HG03342 (cell line): ENCODE results near the gene SHROOM3.

Experiments
- ATAC-seq: cut with Tn5 transposase; IDR thresholded peaks from one replicate; pipeline ENCODE4 v1.9.1; 2021; ENCODE audit warnings: mild to moderate bottlenecking, moderate library complexity; ENCODE audit not compliant: unreplicated experiment

SHROOM3 gene

GRCh38 chr4:76651616-76652015, 216.6 kb downstream of the SHROOM3 start:
- ATAC-seq = no peak

GRCh38 chr4:76652389-76652788, 217.4 kb downstream of the SHROOM3 start:
- no peak for ATAC-seq

- no peak for ATAC-seq
Measured at GRCh38 chr4:76654084-76654483, 219.1 kb downstream of the SHROOM3 start.

GRCh38 chr4:76654791-76655190, 219.8 kb downstream of the SHROOM3 start:
- ATAC-seq = no peak

- ATAC-seq = no peak
Measured at GRCh38 chr4:76655566-76656479, 220.8 kb downstream of the SHROOM3 start.

DNA sequence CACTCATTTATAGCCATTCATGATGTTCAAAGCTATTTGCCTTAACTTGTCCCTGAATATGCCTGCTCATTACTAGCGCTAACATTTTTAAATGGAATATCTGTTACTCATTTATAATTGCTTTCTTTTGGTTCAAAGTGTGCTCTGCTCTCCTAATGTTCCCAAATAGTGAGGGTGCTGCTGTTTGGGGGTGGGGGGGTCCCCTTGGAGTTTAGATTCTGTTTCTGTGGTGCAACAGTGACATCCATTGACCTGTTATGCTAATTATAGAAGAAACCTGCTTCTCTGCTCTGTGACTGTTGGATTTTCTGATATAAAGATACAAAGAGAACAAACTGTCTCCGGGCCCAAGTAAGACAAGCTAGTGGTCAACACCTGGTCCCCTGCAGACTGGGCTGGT, 222.4 kb downstream of the SHROOM3 start:
- no peak for ATAC-seq

DNA sequence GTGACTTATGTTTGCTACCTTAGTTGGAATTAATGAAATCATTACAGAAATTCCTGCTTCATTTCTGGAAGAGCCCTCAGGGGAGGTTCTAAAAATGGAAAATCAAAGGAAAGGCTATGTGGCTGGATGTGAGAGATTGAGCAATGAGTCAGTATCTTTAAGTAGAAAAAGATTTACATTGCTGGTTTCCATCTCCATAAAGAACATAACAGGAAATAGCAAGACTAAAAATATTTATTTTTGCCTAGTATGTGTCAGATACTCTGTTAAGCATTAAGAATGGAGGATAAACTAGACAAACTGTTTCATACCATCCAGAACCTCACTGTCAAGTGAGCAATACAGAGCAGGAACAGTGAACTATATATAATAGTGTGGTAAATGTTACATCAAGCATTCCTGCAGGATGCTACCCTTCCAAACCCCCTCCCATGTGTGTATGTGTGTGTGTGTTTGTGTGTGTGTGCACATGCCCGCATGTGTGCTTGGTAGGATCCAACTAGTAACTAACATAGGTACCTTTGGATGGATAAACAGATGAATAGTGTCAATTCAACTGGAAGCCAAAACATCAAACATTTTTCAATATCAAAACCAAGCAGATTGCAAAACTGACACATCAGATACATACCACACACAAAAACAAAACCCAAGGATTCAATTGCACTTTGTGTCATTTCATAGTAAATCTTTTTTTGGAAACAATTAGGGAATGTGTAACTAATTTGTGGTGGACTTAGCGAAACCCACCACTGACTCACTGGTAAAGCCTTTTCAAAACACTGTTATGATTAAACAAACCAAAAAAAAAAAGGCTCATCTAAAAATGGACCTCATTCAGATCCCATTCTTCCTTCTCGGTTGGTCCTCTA, 223.4 kb downstream of the SHROOM3 start:
- ATAC-seq = peak; percentile 56

DNA sequence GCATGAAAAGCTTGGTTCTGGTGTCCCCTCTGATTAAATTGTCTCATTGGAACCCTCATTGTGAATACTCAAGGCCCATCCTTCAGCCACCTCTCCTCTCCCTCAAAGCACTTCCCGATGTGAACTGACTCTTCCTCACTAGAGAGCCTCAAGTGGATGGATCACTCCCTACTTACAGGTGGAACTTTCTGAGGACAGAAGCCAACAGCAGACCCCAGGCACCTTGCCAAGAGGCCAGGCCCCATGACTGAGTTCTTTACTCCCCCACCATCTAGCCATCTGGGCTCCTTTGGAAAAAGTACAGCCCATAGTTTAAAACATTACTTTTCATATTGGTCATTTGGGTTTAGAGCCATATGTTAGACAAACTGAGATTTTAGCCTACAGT, 224.1 kb downstream of the SHROOM3 start:
- ATAC-seq = peak; percentile 21

GRCh38 chr4:76663824-76664223, 228.8 kb downstream of the SHROOM3 start:
- ATAC-seq = no peak

DNA sequence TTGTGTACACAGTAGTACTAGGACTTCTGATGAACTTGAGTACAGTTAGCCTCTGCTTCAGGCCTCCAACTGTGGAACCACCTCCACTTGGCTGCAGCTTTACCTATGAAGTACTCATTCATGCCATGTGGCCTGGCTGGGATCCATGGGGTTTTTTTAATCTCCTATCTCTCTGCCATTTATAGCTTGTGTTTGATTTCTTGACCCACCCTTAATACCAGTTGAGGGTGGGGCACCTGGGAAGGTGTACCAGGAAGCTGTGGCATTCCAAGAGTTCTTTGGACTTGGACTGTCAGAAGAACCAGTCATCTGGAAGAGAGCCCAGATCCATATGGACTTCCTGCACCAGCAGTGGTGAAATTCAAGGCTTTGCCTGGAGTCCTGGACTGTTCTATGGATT, 230.1 kb downstream of the SHROOM3 start:
- no peak for ATAC-seq

GRCh38 chr4:76665721-76666120, 230.7 kb downstream of the SHROOM3 start:
- no peak for ATAC-seq

GRCh38 chr4:76666944-76667532, 232.0 kb downstream of the SHROOM3 start:
- peak; percentile 76 for ATAC-seq

GRCh38 chr4:76670631-76671030, 235.6 kb downstream of the SHROOM3 start:
- ATAC-seq = no peak

DNA sequence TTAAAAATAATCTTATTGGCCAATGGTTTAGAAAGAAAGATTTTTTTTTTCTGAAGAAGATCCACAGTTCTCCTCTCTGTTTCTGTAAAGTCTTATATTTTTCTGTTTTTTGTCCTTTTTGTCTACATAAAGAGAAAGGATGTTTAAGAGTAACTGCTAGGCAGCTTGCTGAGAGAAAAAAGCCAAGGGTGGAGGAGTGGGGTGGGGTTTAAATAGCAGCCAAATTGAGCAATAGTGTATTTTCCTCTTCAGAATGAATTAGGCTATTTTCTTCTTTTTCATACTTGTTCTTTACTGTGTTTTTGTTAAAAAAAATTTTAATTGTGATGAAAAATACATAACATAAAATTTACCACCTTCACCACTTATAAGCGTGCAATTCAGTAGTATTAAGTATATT, 238.3 kb downstream of the SHROOM3 start:
- ATAC-seq = no peak

DNA sequence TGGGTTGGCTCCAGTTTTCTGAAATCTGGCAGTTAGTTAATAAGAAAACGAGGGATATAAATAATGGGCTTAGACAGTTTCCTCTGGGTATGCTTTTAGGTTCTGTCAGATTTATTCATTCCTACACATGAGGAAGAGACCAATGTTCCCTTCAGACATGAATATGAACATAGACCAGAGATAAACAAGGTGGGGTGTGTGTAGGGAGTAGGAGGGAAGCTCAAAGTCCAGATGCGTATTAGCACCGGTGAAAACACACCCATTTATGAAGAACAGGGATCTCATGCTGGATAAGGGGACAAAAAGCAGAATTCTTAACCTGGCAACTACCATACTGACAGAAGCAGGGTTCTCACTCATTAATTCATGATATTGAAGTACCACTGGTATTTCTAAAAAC, 240.0 kb downstream of the SHROOM3 start:
- ATAC-seq = no peak

DNA sequence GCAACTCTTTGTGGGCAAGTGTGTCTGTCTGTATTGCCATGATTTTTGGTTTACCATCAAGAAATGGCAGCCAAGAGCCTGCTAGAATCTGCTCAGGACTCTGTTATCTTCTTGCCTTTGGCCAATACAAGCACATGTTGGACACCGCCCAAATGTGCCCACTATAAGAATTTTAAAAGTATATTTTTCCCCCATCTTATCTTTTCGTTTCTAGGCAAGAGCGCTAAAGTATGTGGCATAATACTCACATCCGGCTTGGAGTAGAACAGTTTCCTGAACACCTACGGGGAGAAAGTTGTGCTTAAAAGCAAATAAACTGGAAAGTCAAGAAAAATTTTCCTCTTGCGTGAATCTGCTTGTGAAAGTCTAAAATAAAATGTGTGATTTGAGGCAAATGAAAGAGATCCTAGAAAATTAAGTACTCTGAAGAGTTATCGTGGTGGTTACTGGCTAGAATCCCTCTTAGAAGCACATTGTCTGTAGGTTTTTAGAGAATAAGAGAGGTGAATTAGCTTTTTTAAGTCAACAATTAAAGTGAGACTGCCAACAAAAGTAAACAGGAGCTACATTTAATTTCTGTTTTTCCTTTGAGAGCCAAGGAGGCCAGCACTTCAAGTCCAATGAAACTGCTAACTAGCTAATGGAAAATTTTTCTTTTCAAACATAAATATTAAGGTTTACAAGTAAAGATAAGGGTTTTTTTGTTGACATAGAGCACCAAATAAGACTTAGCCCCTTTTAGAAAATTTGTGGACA, 242.7 kb downstream of the SHROOM3 start:
- no peak for ATAC-seq

DNA sequence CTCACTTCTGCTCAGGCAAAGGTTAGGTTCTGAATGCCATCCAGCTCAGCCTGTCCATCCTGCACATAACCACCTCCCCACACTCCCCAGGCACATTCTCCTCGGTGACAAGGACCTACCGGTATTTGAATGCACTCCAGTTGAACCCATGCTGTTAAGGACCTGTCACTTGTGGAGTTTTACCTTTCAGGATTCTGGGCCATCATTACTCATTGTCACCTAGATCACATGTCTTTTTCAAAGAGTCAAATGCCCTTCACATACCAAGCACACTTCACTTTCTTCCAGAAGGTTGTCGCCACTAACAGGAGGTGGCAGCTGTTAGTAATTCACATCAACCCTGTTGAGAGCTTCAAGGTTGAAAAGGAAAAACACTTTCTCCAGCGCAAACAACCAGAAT, 244.7 kb downstream of the SHROOM3 start:
- no peak for ATAC-seq

- no peak for ATAC-seq
Measured at GRCh38 chr4:76680952-76681351, 245.9 kb downstream of the SHROOM3 start.

DNA sequence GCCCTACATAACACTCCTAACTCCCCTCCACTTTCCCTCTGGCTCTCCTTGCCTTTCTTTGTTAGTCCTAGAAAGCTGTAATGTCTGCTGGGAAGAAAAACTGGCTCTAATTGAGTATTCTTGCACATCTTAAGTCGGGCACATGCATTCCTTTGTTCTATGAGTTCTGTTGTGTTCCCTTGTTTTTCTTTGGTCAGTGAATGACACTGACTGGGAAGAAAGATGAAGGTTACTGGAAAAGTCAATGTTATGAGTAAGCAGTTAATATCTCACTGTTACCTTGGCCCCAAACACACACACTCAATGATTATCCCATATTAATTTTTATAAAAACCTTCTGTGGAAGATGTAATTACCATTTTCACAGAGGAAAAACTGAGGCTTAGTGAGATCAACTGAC, 247.0 kb downstream of the SHROOM3 start:
- ATAC-seq = no peak

GRCh38 chr4:76683144-76683543, 248.1 kb downstream of the SHROOM3 start:
- no peak for ATAC-seq
